Mesendoderm (in vitro differentiated cells): ENCODE data around the gene COL6A6.

Source experiments
- DNase-seq: peaks from one replicate; pipeline ENCODE4 v3.0.0; 2013
- H2AK5ac ChIP-seq: 2 replicates; pipeline ENCODE4 v1.6.1; 2013; ENCODE audit warnings: low read length, inconsistent platforms
- H2BK120ac ChIP-seq: 2 replicates; pipeline ENCODE4 v1.6.1; 2013; ENCODE audit warnings: low read depth, mild to moderate bottlenecking, low read length, moderate library complexity, mixed read lengths
- H2BK15ac ChIP-seq: replicated peaks from 2 replicates; pipeline ENCODE4 v1.6.1; 2013; ENCODE audit warnings: low read depth, mild to moderate bottlenecking, moderate library complexity
- H2BK5ac ChIP-seq: 2 replicates; pipeline ENCODE4 v1.6.1; 2013; ENCODE audit warnings: low read length, inconsistent platforms
- H3K18ac ChIP-seq: 2 replicates; pipeline ENCODE4 v1.6.1; 2013; ENCODE audit warnings: mild to moderate bottlenecking, low read length, mixed read lengths
- H3K23ac ChIP-seq: one replicate; pipeline ENCODE4 v1.6.1; 2013; ENCODE audit warnings: low read length
- H3K27ac ChIP-seq: 2 replicates; pipeline ENCODE4 v1.5.1; 2013; ENCODE audit warnings: low read depth, mild to moderate bottlenecking, inconsistent platforms, low read length, moderate library complexity
- H3K27me3 ChIP-seq: 2 replicates; pipeline ENCODE4 v1.6.1; 2013; ENCODE audit warnings: low read length, control low read depth, mild to moderate bottlenecking, inconsistent platforms; ENCODE audit not compliant: insufficient read depth, poor library complexity
- H3K36me3 ChIP-seq: 2 replicates; pipeline ENCODE4 v1.6.1; 2013; ENCODE audit warnings: low read length, inconsistent platforms; ENCODE audit not compliant: control insufficient read depth, insufficient read depth
- H3K4ac ChIP-seq: one replicate; pipeline ENCODE4 v1.6.1; 2013; ENCODE audit warnings: low read depth, mild to moderate bottlenecking, low read length, moderate library complexity
- H3K4me1 ChIP-seq: 2 replicates; pipeline ENCODE4 v1.6.1; 2013; ENCODE audit warnings: low read depth, low read length, inconsistent platforms; ENCODE audit not compliant: control insufficient read depth
- H3K4me2 ChIP-seq: 2 replicates; pipeline ENCODE4 v1.6.1; 2013; ENCODE audit warnings: low read length
- H3K4me3 ChIP-seq: 2 replicates; pipeline ENCODE4 v1.5.1; 2013; ENCODE audit warnings: mild to moderate bottlenecking, low read length
- H3K56ac ChIP-seq: one replicate; pipeline ENCODE4 v1.6.1; 2013; ENCODE audit warnings: low read length
- H3K79me1 ChIP-seq: 2 replicates; pipeline ENCODE4 v1.6.1; 2013; ENCODE audit warnings: low read length, inconsistent platforms
- H3K79me2 ChIP-seq: 2 replicates; pipeline ENCODE4 v1.6.1; 2013; ENCODE audit warnings: mild to moderate bottlenecking, low read length; ENCODE audit not compliant: control insufficient read depth, insufficient read depth
- H3K9ac ChIP-seq: 2 replicates; pipeline ENCODE4 v1.6.1; 2013; ENCODE audit warnings: low read length, inconsistent platforms
- H4K5ac ChIP-seq: one replicate; pipeline ENCODE4 v1.6.1; 2013; ENCODE audit warnings: low read length
- H4K8ac ChIP-seq: one replicate; pipeline ENCODE4 v1.6.1; 2013; ENCODE audit warnings: low read depth, mild to moderate bottlenecking, control low read depth, low read length, moderate library complexity
- WGBS: extraction: QIAGEN DNeasy Blood & Tissue Kit; methylation state at CpG from one replicate; pipeline ENCODE4 v1.1.7; 2013; ENCODE audit warnings: low lambda C conversion rate, missing lambda C conversion rate; ENCODE audit not compliant: insufficient coverage; ENCODE audit errors: extremely low coverage; 5-methylcytosine and 5-hydroxymethylcytosine counted together

The COL6A6 gene

GRCh38 chr3:130488288-130488687 is 28.7 kb upstream of the COL6A6 start:
- H3K56ac ChIP-seq, result no peak overlapping the region
- no peak overlapping the region for H3K4me2 ChIP-seq
- WGBS, result no CpG with 5 or more reads among the region's 1 CpG
- no peak overlapping the region for H3K23ac ChIP-seq
- no peak overlapping the region for H3K4ac ChIP-seq
- H3K79me2 ChIP-seq, result no peaks in the 10 kb centered on the region
- no peak overlapping the region for H3K9ac ChIP-seq
- DNase-seq, result no peak
- no peak overlapping the region for H2BK5ac ChIP-seq
- H3K18ac ChIP-seq, result peak overlapping the region; percentile 39
- H3K4me3 ChIP-seq, result no peak overlapping the region
- no peaks in the 10 kb centered on the region for H3K79me1 ChIP-seq
- no peak overlapping the region for H4K8ac ChIP-seq
- no peaks in the 10 kb centered on the region for H3K27me3 ChIP-seq
- no peak overlapping the region for H4K5ac ChIP-seq
- no peaks in the 10 kb centered on the region for H3K36me3 ChIP-seq
- H3K27ac ChIP-seq, result no peak overlapping the region
- H2BK120ac ChIP-seq, result no peak overlapping the region
- H3K4me1 ChIP-seq, result no peaks in the 10 kb centered on the region
- H2AK5ac ChIP-seq, result no peak overlapping the region
- no peak overlapping the region for H2BK15ac ChIP-seq

DNA sequence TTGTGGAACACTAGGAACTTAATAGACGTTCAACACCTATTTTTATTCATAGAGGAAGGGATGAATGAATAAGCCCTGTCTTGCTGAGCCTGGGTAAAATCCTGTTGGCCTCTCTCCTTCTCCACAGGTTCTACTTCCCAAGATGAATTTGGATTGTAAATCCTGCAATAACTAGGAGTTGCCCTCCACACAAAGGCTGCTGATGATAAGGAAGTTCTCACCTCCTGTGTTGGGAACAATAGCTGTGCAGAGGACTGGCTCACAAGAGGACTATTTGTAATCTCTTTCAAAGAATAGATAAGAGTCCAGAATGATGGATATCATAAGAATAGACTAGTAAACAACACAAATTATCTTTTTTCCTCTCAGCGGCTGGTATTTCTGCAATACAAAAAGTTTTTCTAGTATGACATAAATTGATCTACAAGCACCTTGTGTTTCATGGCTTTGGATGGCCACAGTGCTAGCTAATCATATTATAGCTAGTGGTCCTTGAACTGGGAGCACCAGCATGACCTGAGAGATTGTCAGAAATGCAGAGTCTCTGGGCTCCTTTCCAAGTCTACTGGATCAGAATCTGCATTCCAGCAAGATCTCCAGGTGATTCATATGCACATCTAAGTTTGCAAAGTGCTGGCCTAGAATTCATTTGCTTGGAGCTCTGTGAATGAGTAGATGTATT is 28.1 kb upstream of the COL6A6 start:
- H3K27me3 ChIP-seq, result no peaks in the 10 kb centered on the region
- WGBS, result no CpG with 5 or more reads among the region's 2 CpGs
- no peaks in the 10 kb centered on the region for H3K79me1 ChIP-seq
- peak; percentile 60 for DNase-seq
- H3K18ac ChIP-seq, result no peak overlapping the region
- H2BK120ac ChIP-seq, result no peak overlapping the region
- no peak overlapping the region for H3K4me3 ChIP-seq
- H3K9ac ChIP-seq, result no peak overlapping the region
- peak overlapping the region; percentile 39 for H4K8ac ChIP-seq
- no peak overlapping the region for H2AK5ac ChIP-seq
- H3K27ac ChIP-seq, result no peak overlapping the region
- no peak overlapping the region for H3K4me2 ChIP-seq
- H4K5ac ChIP-seq, result no peak overlapping the region
- no peak overlapping the region for H2BK15ac ChIP-seq
- H3K23ac ChIP-seq, result no peak overlapping the region
- no peaks in the 10 kb centered on the region for H3K4me1 ChIP-seq
- H2BK5ac ChIP-seq, result no peak overlapping the region
- no peak overlapping the region for H3K4ac ChIP-seq
- no peak overlapping the region for H3K56ac ChIP-seq
- no peaks in the 10 kb centered on the region for H3K79me2 ChIP-seq
- no peaks in the 10 kb centered on the region for H3K36me3 ChIP-seq

DNA sequence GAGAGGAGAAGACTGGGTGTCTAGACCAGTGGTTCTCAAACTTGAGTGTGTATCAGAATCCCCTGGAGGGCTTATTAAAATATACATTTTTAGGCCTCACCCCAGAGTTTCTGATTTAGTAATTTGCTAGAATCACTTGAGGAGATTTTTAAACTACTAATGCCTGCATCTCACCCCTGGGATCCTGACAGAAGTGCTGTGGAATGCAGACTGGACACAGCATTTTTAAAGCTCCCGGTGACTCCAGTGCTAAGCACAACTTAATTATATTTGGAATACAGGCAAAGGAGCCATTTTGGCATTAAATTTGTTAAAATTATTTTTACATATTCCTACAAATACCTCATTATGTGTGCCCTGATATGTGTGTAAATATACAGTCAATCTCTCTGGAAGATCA is 26.7 kb upstream of the COL6A6 start:
- Histone ChIP-seq H3K27ac (no peak overlapping the region), H2BK120ac (no peak overlapping the region)

GRCh38 chr3:130491431-130491830 is 25.5 kb upstream of the COL6A6 start:
- Histone ChIP-seq H3K18ac (no peak overlapping the region), H4K5ac (no peak overlapping the region), H2BK15ac (no peak overlapping the region), H3K79me2 (no peaks in the 10 kb centered on the region), H3K9ac (no peak overlapping the region), H4K8ac (no peak overlapping the region), H3K27me3 (no peaks in the 10 kb centered on the region), H3K4ac (no peak overlapping the region), H2AK5ac (no peak overlapping the region), H3K4me2 (no peak overlapping the region), H3K36me3 (no peaks in the 10 kb centered on the region), H2BK5ac (no peak overlapping the region), H3K4me1 (no peaks in the 10 kb centered on the region), H3K56ac (no peak overlapping the region), H3K23ac (no peak overlapping the region), H3K4me3 (no peak overlapping the region), H2BK120ac (no peak overlapping the region), H3K79me1 (no peaks in the 10 kb centered on the region), H3K27ac (no peak overlapping the region)
- no peak for DNase-seq
- WGBS, result no CpG with 5 or more reads among the region's 6 CpGs

More for the DNA sequence above, 26.7 kb upstream of the COL6A6 start:
- Histone ChIP-seq H2AK5ac (no peak overlapping the region), H3K4me1 (no peaks in the 10 kb centered on the region), H3K4me2 (no peak overlapping the region), H2BK5ac (no peak overlapping the region), H3K18ac (no peak overlapping the region), H3K56ac (no peak overlapping the region), H3K79me2 (no peaks in the 10 kb centered on the region), H3K36me3 (no peaks in the 10 kb centered on the region), H3K79me1 (no peaks in the 10 kb centered on the region), H3K23ac (no peak overlapping the region), H4K8ac (no peak overlapping the region), H3K4me3 (no peak overlapping the region), H3K27me3 (no peaks in the 10 kb centered on the region), H3K9ac (no peak overlapping the region), H3K4ac (no peak overlapping the region), H4K5ac (no peak overlapping the region), H2BK15ac (peak overlapping the region; percentile 92)
- no CpG with 5 or more reads among the region's 1 CpG for WGBS
- no peak for DNase-seq

DNA sequence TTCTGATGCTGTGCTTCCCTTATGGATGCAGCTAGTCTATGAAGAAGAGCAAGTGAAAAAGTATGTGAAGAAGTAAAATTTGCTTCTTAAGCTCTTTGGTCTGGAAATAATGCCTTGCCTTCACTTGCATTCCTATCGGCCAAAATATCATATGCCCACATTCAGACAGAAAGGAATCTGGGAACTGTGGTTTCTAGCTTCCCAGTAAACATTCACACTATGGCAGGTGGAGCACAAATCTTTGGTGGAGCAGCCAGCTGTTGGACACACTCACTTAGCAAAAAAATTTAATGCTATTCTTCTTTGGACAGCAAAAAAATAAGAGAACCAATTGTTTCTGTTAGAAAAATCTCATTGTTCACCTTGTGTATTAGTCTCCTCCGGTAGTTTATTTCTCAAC is 12.3 kb upstream of the COL6A6 start:
- Histone ChIP-seq H3K27ac (no peak overlapping the region), H3K23ac (no peak overlapping the region), H3K18ac (no peak overlapping the region), H3K4me3 (no peak overlapping the region), H2AK5ac (no peak overlapping the region), H3K4ac (no peak overlapping the region), H3K79me2 (no peaks in the 10 kb centered on the region), H2BK15ac (no peak overlapping the region), H3K36me3 (no peaks in the 10 kb centered on the region), H2BK120ac (no peak overlapping the region), H2BK5ac (no peak overlapping the region), H3K4me2 (no peak overlapping the region), H3K79me1 (no peaks in the 10 kb centered on the region), H4K5ac (no peak overlapping the region), H3K4me1 (no peaks in the 10 kb centered on the region), H3K27me3 (no peaks in the 10 kb centered on the region), H4K8ac (no peak overlapping the region), H3K9ac (no peak overlapping the region), H3K56ac (no peak overlapping the region)
- WGBS, result no CpG with 5 or more reads among the region's 2 CpGs
- DNase-seq, result no peak

GRCh38 chr3:130506031-130506430 is 10.9 kb upstream of the COL6A6 start:
- H3K36me3 ChIP-seq, result no peaks in the 10 kb centered on the region
- no peak for DNase-seq
- no peak overlapping the region for H4K5ac ChIP-seq
- no peak overlapping the region for H4K8ac ChIP-seq
- no peak overlapping the region for H2AK5ac ChIP-seq
- no peak overlapping the region for H3K27ac ChIP-seq
- no peaks in the 10 kb centered on the region for H3K79me1 ChIP-seq
- no peak overlapping the region for H3K9ac ChIP-seq
- H3K4me3 ChIP-seq, result no peak overlapping the region
- WGBS, result no CpG with 5 or more reads among the region's 3 CpGs
- H3K79me2 ChIP-seq, result no peaks in the 10 kb centered on the region
- H3K4me2 ChIP-seq, result no peak overlapping the region
- no peaks in the 10 kb centered on the region for H3K27me3 ChIP-seq
- no peak overlapping the region for H3K4ac ChIP-seq
- no peak overlapping the region for H3K56ac ChIP-seq
- no peak overlapping the region for H3K18ac ChIP-seq
- no peak overlapping the region for H2BK5ac ChIP-seq
- H2BK120ac ChIP-seq, result no peak overlapping the region
- no peaks in the 10 kb centered on the region for H3K4me1 ChIP-seq
- H2BK15ac ChIP-seq, result no peak overlapping the region
- no peak overlapping the region for H3K23ac ChIP-seq
